Measurements from ENCODE around the gene GOLGA6C. TPM values are rescaled to one million over a fixed set of nuclear protein-coding genes. Genes with fewer than 3 reads are reported as not detected.
"Not testable (repeated sequence)": the region's sequence is repeated elsewhere in the genome, so short reads cannot be mapped to it uniquely, and the experiment has no call there.

GOLGA6C gene
- total RNA-seq, 4 donors from 2014 or later: not detected

DNA sequence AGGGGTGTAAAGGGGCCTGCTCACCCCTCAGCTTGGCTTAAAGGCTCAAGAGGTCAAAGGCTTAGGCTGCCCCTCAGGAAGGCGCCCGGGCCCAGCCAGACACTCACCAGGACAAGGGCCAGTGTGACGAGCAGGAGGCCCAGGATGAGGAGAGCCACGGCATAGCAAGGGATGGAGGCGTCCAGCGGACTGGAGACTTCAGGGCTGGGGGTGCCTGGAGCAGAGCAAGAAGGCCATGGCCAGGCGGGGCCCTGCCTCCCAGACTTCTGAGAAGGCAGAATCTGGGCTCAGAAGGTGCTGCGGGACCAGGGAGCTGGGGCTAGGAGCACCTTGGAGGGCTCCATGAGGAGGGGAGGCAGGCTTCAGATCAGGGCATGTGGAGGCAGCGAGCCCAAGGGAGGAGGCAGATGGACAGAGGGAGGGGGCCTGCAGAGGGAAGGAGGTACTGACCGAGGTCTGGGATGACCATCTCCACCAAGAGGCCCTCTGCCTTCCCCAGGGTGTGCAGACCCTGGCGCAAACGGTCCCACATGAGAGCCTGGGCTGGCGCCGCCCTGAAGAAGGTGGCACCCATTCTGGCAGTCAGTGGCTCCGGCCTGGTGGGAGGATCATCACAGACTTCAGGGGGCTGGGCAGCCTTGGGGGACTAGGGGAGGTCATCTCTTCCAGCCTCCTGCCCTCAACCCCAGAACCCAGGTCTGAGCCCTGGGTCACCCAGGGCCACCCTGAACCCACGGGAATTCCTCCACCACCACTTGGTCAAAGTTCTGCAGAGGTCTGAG is 32.0 kb upstream of the GOLGA6C start:
- no peak for DNase-seq
- H3K36me3 ChIP-seq: no peaks in the 10 kb centered on the region
- H3K27me3 ChIP-seq: no peaks in the 10 kb centered on the region
- TF ChIP-seq CTCF (IDR thresholded peaks at IDR 0.05) (no peak), POLR2A (IDR thresholded peaks at IDR 0.05) (no peak)
- no peak overlapping the region for H3K4me3 ChIP-seq
- no peak overlapping the region for H3K27ac ChIP-seq
- H3K9me3 ChIP-seq: no peaks in the 10 kb centered on the region
- intact Hi-C loops (cut with DNase I; ENCODE audit: low total_unique reads): no loop called here
- no peaks in the 10 kb centered on the region for H3K4me1 ChIP-seq

DNA sequence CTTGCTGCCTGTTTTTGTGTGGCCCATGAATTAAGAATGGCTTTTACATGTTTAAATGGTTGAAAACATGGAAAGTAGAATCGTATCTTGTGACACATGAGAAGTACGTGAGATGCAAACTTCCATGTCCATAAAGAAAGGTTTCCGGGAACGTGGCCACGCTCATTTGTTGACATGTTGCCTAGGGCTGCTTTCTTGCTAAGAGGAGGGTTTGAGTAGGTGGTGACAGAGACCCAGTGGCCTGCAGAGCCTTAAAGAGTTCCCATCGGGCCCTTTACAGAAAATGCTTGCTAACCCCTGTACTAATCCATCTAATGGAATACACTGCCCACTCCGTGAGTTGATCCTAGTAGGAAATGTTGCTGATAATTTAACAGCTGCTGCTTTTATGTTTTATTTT is 31.0 kb upstream of the GOLGA6C start:
- H3K9me3 ChIP-seq; H3K36me3 ChIP-seq; H3K4me1 ChIP-seq; H3K4me3 ChIP-seq; DNase-seq; H3K27ac ChIP-seq; intact Hi-C loops (cut with DNase I; ENCODE audit: low total_unique reads); H3K27me3 ChIP-seq: not testable (repeated sequence)

- DNase-seq: no peak
- intact Hi-C loops (cut with DNase I; ENCODE audit: low total_unique reads): no loop called here
- Histone ChIP-seq H3K36me3 (no peaks in the 10 kb centered on the region), H3K27me3 (no peaks in the 10 kb centered on the region), H3K4me3 (no peak overlapping the region), H3K9me3 (no peaks in the 10 kb centered on the region), H3K27ac (no peak overlapping the region), H3K4me1 (no peaks in the 10 kb centered on the region)
- TF ChIP-seq POLR2A (IDR thresholded peaks at IDR 0.05) (no peak), CTCF (IDR thresholded peaks at IDR 0.05) (no peak)
Observed at GRCh38 chr15:75227663-75228280, 30.4 kb upstream of the GOLGA6C start.

- no peaks in the 10 kb centered on the region for H3K27me3 ChIP-seq
- H3K4me1 ChIP-seq: no peaks in the 10 kb centered on the region
- no peaks in the 10 kb centered on the region for H3K36me3 ChIP-seq
- no peak for DNase-seq
- H3K9me3 ChIP-seq: no peaks in the 10 kb centered on the region
- H3K27ac ChIP-seq: no peak overlapping the region
- no peak overlapping the region for H3K4me3 ChIP-seq
- intact Hi-C loops (cut with DNase I; ENCODE audit: low total_unique reads): no loop called here
- TF ChIP-seq POLR2A (IDR thresholded peaks at IDR 0.05) (no peak), CTCF (IDR thresholded peaks at IDR 0.05) (no peak)
Observed at GRCh38 chr15:75228787-75229186, 29.3 kb upstream of the GOLGA6C start.

GRCh38 chr15:75229191-75230015 is 28.7 kb upstream of the GOLGA6C start:
- intact Hi-C loops (cut with DNase I; ENCODE audit: low total_unique reads): no loop called here
- Histone ChIP-seq H3K9me3 (no peaks in the 10 kb centered on the region), H3K27me3 (no peaks in the 10 kb centered on the region), H3K4me3 (no peak overlapping the region), H3K36me3 (no peaks in the 10 kb centered on the region), H3K4me1 (no peaks in the 10 kb centered on the region), H3K27ac (no peak overlapping the region)
- TF ChIP-seq POLR2A (IDR thresholded peaks at IDR 0.05) (no peak), CTCF (IDR thresholded peaks at IDR 0.05) (no peak)
- no peak for DNase-seq

Measured in uterus (tissue), 4 donors.